ENCODE measurements around the gene OR52W1. TPM values are rescaled to one million over a fixed set of nuclear protein-coding genes. Genes with fewer than 3 reads are reported as not detected.

The OR52W1 gene
- total RNA-seq, 3 donors from 2014 or later = not detected

- TF ChIP-seq POLR2AphosphoS5 (IDR thresholded peaks at IDR 0.05) = no peak
- no peak for TF ChIP-seq CTCF (IDR thresholded peaks at IDR 0.05)
- TF ChIP-seq POLR2A (IDR thresholded peaks at IDR 0.05) = no peak
- Histone ChIP-seq H3K27me3 (no peaks in the 10 kb centered on the region), H3K4me3 (peak overlapping the region; percentile 76 to 80 (median 79)), H3K27ac (peak overlapping the region; percentile 90 to 93), H3K9me3 (no peaks in the 10 kb centered on the region), H3K4me1 (no peaks in the 10 kb centered on the region), H3K36me3 (no peaks in the 10 kb centered on the region)
- DNase-seq (ENCODE audit: low spot score in 2 of 2) = no peak
- intact Hi-C loops (cut with DNase I; ENCODE audit: low total_unique reads) = no loop called here
Observed at GRCh38 chr11:6233984-6234386, 35.0 kb downstream of the OR52W1 start.

- Histone ChIP-seq H3K27me3 (no peaks in the 10 kb centered on the region), H3K36me3 (no peaks in the 10 kb centered on the region), H3K27ac (peak within 1 kb of the TSS; percentile 90 to 93), H3K4me3 (peak within 1 kb of the TSS; percentile 76 to 80 (median 79)), H3K9me3 (no peaks in the 10 kb centered on the region), H3K4me1 (no peaks in the 10 kb centered on the region)
- TF ChIP-seq POLR2AphosphoS5 (IDR thresholded peaks at IDR 0.05) = peak; percentile 73 to 89 (median 76)
- TF ChIP-seq POLR2A (IDR thresholded peaks at IDR 0.05) = peak; percentile 30
- no peak for TF ChIP-seq CTCF (IDR thresholded peaks at IDR 0.05)
- peak; percentile 100 for DNase-seq (ENCODE audit: low spot score in 2 of 2)
- intact Hi-C loops (cut with DNase I; ENCODE audit: low total_unique reads) = no loop called here
Observed at GRCh38 chr11:6234387-6235107, 35.5 kb downstream of the OR52W1 start, which contains the start of gene FHIP1B. Gene FHIP1B (minus strand): TSS chr11:6234636. CDS start chr11:6224516, 10,120 bp downstream.

- Histone ChIP-seq H3K27me3 (no peaks in the 10 kb centered on the region), H3K4me1 (no peaks in the 10 kb centered on the region), H3K36me3 (no peaks in the 10 kb centered on the region), H3K9me3 (no peaks in the 10 kb centered on the region), H3K27ac (no peak overlapping the region), H3K4me3 (no peak overlapping the region)
- DNase-seq (ENCODE audit: low spot score in 2 of 2) = no peak
- intact Hi-C loops (cut with DNase I; ENCODE audit: low total_unique reads) = no loop called here
- TF ChIP-seq POLR2AphosphoS5 (IDR thresholded peaks at IDR 0.05) = no peak
- TF ChIP-seq CTCF (IDR thresholded peaks at IDR 0.05) = no peak
- no peak for TF ChIP-seq POLR2A (IDR thresholded peaks at IDR 0.05)
Observed at GRCh38 chr11:6237266-6237665, 38.2 kb downstream of the OR52W1 start.

GRCh38 chr11:6237761-6238302, 38.8 kb downstream of the OR52W1 start:
- no peak overlapping the region for H3K4me3 ChIP-seq
- intact Hi-C loops (cut with DNase I; ENCODE audit: low total_unique reads) = no loop called here
- H3K36me3 ChIP-seq = no peaks in the 10 kb centered on the region
- H3K27ac ChIP-seq = no peak overlapping the region
- H3K4me1 ChIP-seq = no peaks in the 10 kb centered on the region
- no peaks in the 10 kb centered on the region for H3K27me3 ChIP-seq
- no peaks in the 10 kb centered on the region for H3K9me3 ChIP-seq
- TF ChIP-seq POLR2A (IDR thresholded peaks at IDR 0.05) = no peak
- DNase-seq (ENCODE audit: low spot score in 2 of 2) = no peak

GRCh38 chr11:6238902-6239301, 39.9 kb downstream of the OR52W1 start, which contains the start of gene CNGA4:
Gene CNGA4 (plus strand): TSS chr11:6239089. CDS start chr11:6239207, 118 bp downstream.
- intact Hi-C loops (cut with DNase I; ENCODE audit: low total_unique reads) = no loop called here
- Histone ChIP-seq H3K4me3 (no peak within 1 kb of the TSS), H3K4me1 (no peaks in the 10 kb centered on the region), H3K27ac (no peak within 1 kb of the TSS), H3K27me3 (no peaks in the 10 kb centered on the region), H3K9me3 (no peaks in the 10 kb centered on the region), H3K36me3 (no peaks in the 10 kb centered on the region)
- no peak for DNase-seq (ENCODE audit: low spot score in 2 of 2)
- TF ChIP-seq CTCF (IDR thresholded peaks at IDR 0.05) = no peak
- no peak for TF ChIP-seq POLR2AphosphoS5 (IDR thresholded peaks at IDR 0.05)
- TF ChIP-seq POLR2A (IDR thresholded peaks at IDR 0.05) = no peak

Measured in breast epithelium (tissue), 4 donors.